HEK293 (cell line): ENCODE data around the gene SH3BP2.
A peak's percentile ranks its signal among the peaks of the same experiment; 100 is the strongest.

Experiments used
- CTCF ChIA-PET: fragments of 350-600 bp; formaldehyde crosslinking; extraction: SDS; loops from one replicate; lab custom pipeline; 2021; ENCODE audit warnings: antibody characterized with exemption; lab: Yijun Ruan, JAX
- POLR2A ChIA-PET: fragments of 300-600 bp; formaldehyde crosslinking; extraction: SDS; loops from one replicate; lab custom pipeline; 2020; ENCODE audit warnings: antibody characterized with exemption, inconsistent platforms; lab: Yijun Ruan, JAX
- H3K27ac ChIP-seq: fragments of 200-500 bp; sonication (Bioruptor generic); 2 replicates; pipeline ENCODE4 v1.5.1; 2014; ENCODE audit warnings: low read depth, low read length, control low read depth, inconsistent platforms; ENCODE audit errors: extremely low read depth
- H3K36me3 ChIP-seq, 2 experiments: fragments of 200-500 bp in 1 of 2; sonication (Bioruptor generic) in 1 of 2; 1 replicate in 1 of 2; 2 replicates in 1 of 2; pipeline ENCODE4 v1.5.1; 2014 to 2017; ENCODE audit warnings: inconsistent platforms in 2 of 2, low read length in 2 of 2; ENCODE audit not compliant: control insufficient read depth in 2 of 2, insufficient read depth in 1 of 2
- H3K4me1 ChIP-seq: fragments of 200-500 bp; sonication (Bioruptor generic); 2 replicates; pipeline ENCODE4 v1.5.1; 2014; ENCODE audit warnings: mild to moderate bottlenecking, low read length, inconsistent platforms; ENCODE audit not compliant: control insufficient read depth, insufficient read depth
- H3K4me3 ChIP-seq: 2 replicates; pipeline ENCODE4 v1.5.1; 2011; ENCODE audit warnings: low read depth, mild to moderate bottlenecking, control low read depth, low read length, moderate library complexity
- H3K9me3 ChIP-seq: fragments of 200-500 bp; sonication (Bioruptor generic); 2 replicates; pipeline ENCODE4 v1.5.1; 2014; ENCODE audit warnings: low read depth, low read length, inconsistent platforms; ENCODE audit not compliant: control insufficient read depth, insufficient read depth
- GLIS1 ChIP-seq: fragments of 450-650 bp; formaldehyde crosslinking; IDR thresholded peaks from 2 replicates; pipeline ENCODE4 v1.5.1; 2016; ENCODE audit warnings: missing biosample characterization, missing genetic modification characterization
- GLIS2 ChIP-seq: fragments of 450-650 bp; formaldehyde crosslinking; IDR thresholded peaks from 2 replicates; pipeline ENCODE4 v1.5.1; 2016; ENCODE audit warnings: missing biosample characterization, missing genetic modification characterization
- HOXD13 ChIP-seq: sonication (generic); formaldehyde crosslinking; IDR thresholded peaks from 2 replicates; pipeline ENCODE4 v1.8.0; 2022; ENCODE audit warnings: missing genetic modification reagents, borderline replicate concordance
- MYNN ChIP-seq: fragments of 450-650 bp; formaldehyde crosslinking; IDR thresholded peaks from 2 replicates; pipeline ENCODE4 v1.5.1; 2016; ENCODE audit warnings: missing biosample characterization, missing genetic modification characterization, borderline replicate concordance
- OVOL3 ChIP-seq: fragments of 450-650 bp; formaldehyde crosslinking; IDR thresholded peaks from 2 replicates; pipeline ENCODE4 v1.5.1; 2016; ENCODE audit warnings: missing biosample characterization, missing genetic modification characterization
- SP2 ChIP-seq: fragments of 450-650 bp; formaldehyde crosslinking; IDR thresholded peaks from 2 replicates; pipeline ENCODE4 v1.5.1; 2016; ENCODE audit warnings: missing biosample characterization, missing genetic modification characterization
- ZBTB17 ChIP-seq: fragments of 450-650 bp; formaldehyde crosslinking; IDR thresholded peaks from 2 replicates; pipeline ENCODE4 v1.5.1; 2016; ENCODE audit warnings: missing biosample characterization, missing genetic modification characterization
- ZNF121 ChIP-seq: fragments of 450-650 bp; formaldehyde crosslinking; IDR thresholded peaks from 2 replicates; pipeline ENCODE4 v1.5.1; 2016; ENCODE audit warnings: missing biosample characterization, missing genetic modification characterization
- ZNF140 ChIP-seq: fragments of 450-650 bp; formaldehyde crosslinking; IDR thresholded peaks from 2 replicates; pipeline ENCODE4 v1.5.1; 2016; ENCODE audit warnings: missing biosample characterization, missing genetic modification characterization
- ZNF146 ChIP-seq: fragments of 450-650 bp; formaldehyde crosslinking; IDR thresholded peaks from 2 replicates; pipeline ENCODE4 v1.5.1; 2016; ENCODE audit warnings: missing biosample characterization, missing genetic modification characterization
- ZNF16 ChIP-seq: fragments of 450-650 bp; formaldehyde crosslinking; IDR thresholded peaks from 2 replicates; pipeline ENCODE4 v1.5.1; 2016; ENCODE audit warnings: low read depth, missing biosample characterization, missing genetic modification characterization
- ZNF18 ChIP-seq: fragments of 450-650 bp; formaldehyde crosslinking; IDR thresholded peaks from 2 replicates; pipeline ENCODE4 v1.5.1; 2016; ENCODE audit warnings: missing biosample characterization, missing genetic modification characterization
- ZNF202 ChIP-seq: fragments of 450-650 bp; formaldehyde crosslinking; IDR thresholded peaks from 2 replicates; pipeline ENCODE4 v1.5.1; 2016; ENCODE audit warnings: missing biosample characterization, missing genetic modification characterization, borderline replicate concordance
- ZNF223 ChIP-seq: fragments of 450-650 bp; formaldehyde crosslinking; IDR thresholded peaks from 2 replicates; pipeline ENCODE4 v1.5.1; 2016; ENCODE audit warnings: missing biosample characterization, missing genetic modification characterization
- ZNF350 ChIP-seq: fragments of 450-650 bp; formaldehyde crosslinking; IDR thresholded peaks from 2 replicates; pipeline ENCODE4 v1.5.0; 2017; ENCODE audit warnings: missing biosample characterization, mild to moderate bottlenecking, missing genetic modification characterization
- ZNF549 ChIP-seq: fragments of 450-650 bp; IDR thresholded peaks from 2 replicates; pipeline ENCODE4 v1.5.1; 2018; ENCODE audit warnings: missing biosample characterization, missing genetic modification characterization, mild to moderate bottlenecking, inconsistent platforms, moderate library complexity
- ZNF621 ChIP-seq: fragments of 450-650 bp; formaldehyde crosslinking; IDR thresholded peaks from 2 replicates; pipeline ENCODE4 v1.5.1; 2017; ENCODE audit warnings: missing biosample characterization, missing genetic modification characterization
- ZNF624 ChIP-seq: fragments of 450-650 bp; formaldehyde crosslinking; IDR thresholded peaks from 2 replicates; pipeline ENCODE4 v1.5.1; 2017; ENCODE audit warnings: missing biosample characterization, missing genetic modification characterization
- ZNF658 ChIP-seq: fragments of 450-650 bp; formaldehyde crosslinking; IDR thresholded peaks from 2 replicates; pipeline ENCODE4; 2016; ENCODE audit warnings: missing biosample characterization, missing genetic modification characterization
- ZNF704 ChIP-seq: fragments of 450-650 bp; formaldehyde crosslinking; IDR thresholded peaks from 2 replicates; pipeline ENCODE4 v1.5.1; 2016; ENCODE audit warnings: missing biosample characterization, missing genetic modification characterization
- ZNF785 ChIP-seq: fragments of 450-650 bp; formaldehyde crosslinking; IDR thresholded peaks from 2 replicates; pipeline ENCODE4 v1.5.1; 2016; ENCODE audit warnings: missing biosample characterization, missing genetic modification characterization
- ZSCAN16 ChIP-seq: fragments of 450-650 bp; formaldehyde crosslinking; IDR thresholded peaks from 2 replicates; pipeline ENCODE4 v1.5.1; 2016; ENCODE audit warnings: missing biosample characterization, missing genetic modification characterization
- ZSCAN30 ChIP-seq: fragments of 450-650 bp; IDR thresholded peaks from 2 replicates; pipeline ENCODE4 v1.5.1; 2018; ENCODE audit warnings: missing biosample characterization, mild to moderate bottlenecking, missing genetic modification characterization, moderate library complexity
- TF ChIP-seq, protein P1 (sequence below): sonication (generic); formaldehyde crosslinking; IDR thresholded peaks from 2 replicates; pipeline ENCODE4 v1.8.1; 2022; ENCODE audit warnings: mild to moderate bottlenecking, moderate library complexity, missing genetic modification reagents

The SH3BP2 gene

GRCh38 chr4:2866891-2867290 lies 74.0 kb downstream of the SH3BP2 start (continued):
- TF ChIP-seq ZNF146 (tag by site-specific recombination), result no peak
- TF ChIP-seq ZNF658 (tag by site-specific recombination), result no peak
- TF ChIP-seq SP2, result no peak
- no peak for TF ChIP-seq ZNF785 (tag by site-specific recombination)

- TF ChIP-seq ZSCAN16 (tag by site-specific recombination), result no peak
- 0 out of 2 replicates have a peak, but pooled peaks have one; percentile 6 for TF ChIP-seq GLIS1 (tag by site-specific recombination)
- TF ChIP-seq, all 188 proteins: peak for 1
- Histone ChIP-seq H3K4me3 (no peak overlapping the region), H3K4me1 (peaks cover 15% of the 10 kb centered on the region), H3K27ac (no peak overlapping the region), H3K36me3 (no peaks in the 10 kb centered on the region), H3K9me3 (no peaks in the 10 kb centered on the region)
- POLR2A ChIA-PET, result no interaction called here
- CTCF ChIA-PET, result interaction anchor here (0.7 kb wide), 1 partner anchor 898 kb away, joined by 3 read pairs; no protein-coding TSS in a partner anchor
Observed at GRCh38 chr4:2867758-2868491, 75.0 kb downstream of the SH3BP2 start.

DNA sequence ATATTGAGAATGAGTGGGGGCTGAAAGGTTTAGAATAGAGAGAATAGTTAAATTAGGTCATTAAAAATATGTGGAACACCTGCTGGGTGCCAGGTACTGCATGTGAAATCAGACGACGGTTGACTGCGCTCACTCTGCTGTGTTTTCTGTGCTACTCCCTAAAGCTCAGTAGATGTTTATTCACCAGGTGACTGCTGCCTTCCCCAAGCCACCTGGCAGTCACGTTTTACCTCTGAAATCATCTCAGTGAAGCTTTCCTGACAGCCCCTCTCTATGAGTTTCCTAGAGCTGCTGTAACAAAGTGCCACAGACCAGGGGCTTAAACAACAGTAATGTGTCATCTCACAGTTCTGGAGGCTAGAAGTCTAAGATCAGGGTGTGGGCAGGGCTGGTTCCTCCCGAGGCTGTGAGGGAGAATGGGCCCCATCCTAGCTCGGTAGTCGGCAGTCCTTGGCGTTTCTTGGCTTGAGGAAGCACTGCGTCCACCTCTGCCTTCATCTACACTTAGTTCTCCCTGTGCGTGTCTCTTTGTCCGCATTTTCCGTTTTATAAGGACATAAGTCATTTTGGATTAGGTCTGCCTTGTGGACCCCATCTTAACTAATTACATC lies 76.1 kb downstream of the SH3BP2 start:
- Histone ChIP-seq H3K36me3 (no peaks in the 10 kb centered on the region), H3K9me3 (no peaks in the 10 kb centered on the region), H3K27ac (no peak overlapping the region), H3K4me1 (peaks cover 18% of the 10 kb centered on the region), H3K4me3 (no peak overlapping the region)
- ChIA-PET CTCF (no interaction called here), POLR2A (no interaction called here)
- peak; percentile 69 for TF ChIP-seq ZBTB17 (tag by site-specific recombination)
- no peak for TF ChIP-seq OVOL3 (tag by site-specific recombination)
- TF ChIP-seq ZNF350 (tag by site-specific recombination), result no peak
- TF ChIP-seq ZSCAN30, result 0 out of 2 replicates have a peak, but pooled peaks have one; percentile 34
- no peak for TF ChIP-seq ZNF121 (tag by site-specific recombination)
- no peak for TF ChIP-seq MYNN (tag by site-specific recombination)

DNA sequence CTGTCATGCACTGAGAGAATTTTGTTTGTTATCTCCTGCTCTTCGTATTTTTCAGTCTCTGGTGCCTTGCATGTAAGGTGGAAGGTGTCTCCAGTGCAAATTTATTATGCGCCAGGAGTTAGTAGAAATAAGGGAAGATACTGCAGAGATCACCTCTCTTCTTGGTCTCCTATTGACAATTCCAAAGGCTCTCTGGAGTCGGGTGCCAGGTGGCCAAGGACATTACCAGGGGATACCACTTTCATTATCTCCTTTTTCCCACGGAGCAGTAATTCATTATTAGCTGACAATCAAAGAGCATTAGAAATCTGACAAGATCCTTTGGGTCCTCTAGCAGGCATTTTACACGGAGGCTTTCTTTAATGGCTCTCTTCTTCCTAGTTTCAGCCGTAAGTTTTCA lies 76.8 kb downstream of the SH3BP2 start:
- ChIA-PET POLR2A (no interaction called here), CTCF (no interaction called here)
- TF ChIP-seq ZNF621 (tag by site-specific recombination) (no peak), ZNF223 (tag by site-specific recombination) (no peak), ZNF785 (tag by site-specific recombination) (no peak), ZNF16 (tag by site-specific recombination) (no peak)
- Histone ChIP-seq H3K4me3 (no peak overlapping the region), H3K9me3 (no peaks in the 10 kb centered on the region), H3K4me1 (peaks cover 14% of the 10 kb centered on the region), H3K27ac (no peak overlapping the region), H3K36me3 (no peaks in the 10 kb centered on the region)

GRCh38 chr4:2870082-2870481 lies 77.2 kb downstream of the SH3BP2 start:
- CTCF ChIA-PET, result no interaction called here
- H3K4me1 ChIP-seq, result peaks cover 10% of the 10 kb centered on the region
- TF ChIP-seq HOXD13 (no peak), GLIS1 (tag by site-specific recombination) (no peak), ZNF18 (tag by site-specific recombination) (no peak), ZNF704 (tag by site-specific recombination) (no peak), ZNF202 (tag by site-specific recombination) (no peak), GLIS2 (tag by site-specific recombination) (no peak), ZNF549 (no peak), ZNF624 (tag by site-specific recombination) (no peak), ZNF140 (no peak)
- TF ChIP-seq, protein P1, sequence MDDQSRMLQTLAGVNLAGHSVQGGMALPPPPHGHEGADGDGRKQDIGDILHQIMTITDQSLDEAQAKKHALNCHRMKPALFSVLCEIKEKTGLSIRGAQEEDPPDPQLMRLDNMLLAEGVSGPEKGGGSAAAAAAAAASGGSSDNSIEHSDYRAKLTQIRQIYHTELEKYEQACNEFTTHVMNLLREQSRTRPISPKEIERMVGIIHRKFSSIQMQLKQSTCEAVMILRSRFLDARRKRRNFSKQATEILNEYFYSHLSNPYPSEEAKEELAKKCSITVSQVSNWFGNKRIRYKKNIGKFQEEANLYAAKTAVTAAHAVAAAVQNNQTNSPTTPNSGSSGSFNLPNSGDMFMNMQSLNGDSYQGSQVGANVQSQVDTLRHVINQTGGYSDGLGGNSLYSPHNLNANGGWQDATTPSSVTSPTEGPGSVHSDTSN (CRISPR knock-in tag), result no peak

More at GRCh38 chr4:2870082-2870481, 77.2 kb downstream of the SH3BP2 start:
- POLR2A ChIA-PET, result no interaction called here
- Histone ChIP-seq H3K4me3 (no peak overlapping the region), H3K36me3 (no peaks in the 10 kb centered on the region), H3K27ac (no peak overlapping the region), H3K9me3 (no peaks in the 10 kb centered on the region)
